ENCODE results near the gene MR1.
"Not testable (repeated sequence)": the region's sequence is repeated elsewhere in the genome, so short reads cannot be mapped to it uniquely, and the experiment has no call there.

Gene MR1

DNA sequence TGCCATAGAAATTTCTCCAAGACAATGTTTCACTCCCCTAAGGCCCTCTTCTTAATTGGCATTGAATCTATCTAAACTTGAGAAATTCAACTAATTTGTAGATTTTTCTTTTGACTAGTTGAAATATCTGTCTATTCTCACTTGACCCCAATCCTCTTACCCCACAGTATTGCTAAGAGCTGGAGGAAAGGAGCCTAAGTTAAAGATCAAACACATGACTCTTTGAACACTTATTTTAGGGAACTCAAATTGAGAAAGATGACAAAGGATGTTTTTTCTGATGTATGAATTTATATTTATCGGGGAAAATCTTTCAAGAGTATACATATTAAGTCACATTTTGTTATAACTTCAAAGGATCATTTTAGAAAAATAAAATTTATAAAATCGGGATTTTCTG, 3.6 kb downstream of the MR1 start:
- peak overlapping the region; percentile 75 for H3K27ac Mint-ChIP-seq (ENCODE audit: low read depth)
- DNase-seq (ENCODE audit: low spot score in 2 of 2) (no peak), ATAC-seq (replicated peaks; ENCODE audit: extremely low read depth, poor library complexity, severe bottlenecking) (no peak)
- H3K9me3 Mint-ChIP-seq = no peaks in the 10 kb centered on the region
- peak overlapping the region; percentile 8 for H3K4me3 Mint-ChIP-seq
- no peaks in the 10 kb centered on the region for H3K27me3 Mint-ChIP-seq
- peaks cover 78% of the 10 kb centered on the region for H3K4me1 Mint-ChIP-seq
- peaks cover 17% of the 10 kb centered on the region for H3K36me3 Mint-ChIP-seq (ENCODE audit: insufficient read depth)

DNA sequence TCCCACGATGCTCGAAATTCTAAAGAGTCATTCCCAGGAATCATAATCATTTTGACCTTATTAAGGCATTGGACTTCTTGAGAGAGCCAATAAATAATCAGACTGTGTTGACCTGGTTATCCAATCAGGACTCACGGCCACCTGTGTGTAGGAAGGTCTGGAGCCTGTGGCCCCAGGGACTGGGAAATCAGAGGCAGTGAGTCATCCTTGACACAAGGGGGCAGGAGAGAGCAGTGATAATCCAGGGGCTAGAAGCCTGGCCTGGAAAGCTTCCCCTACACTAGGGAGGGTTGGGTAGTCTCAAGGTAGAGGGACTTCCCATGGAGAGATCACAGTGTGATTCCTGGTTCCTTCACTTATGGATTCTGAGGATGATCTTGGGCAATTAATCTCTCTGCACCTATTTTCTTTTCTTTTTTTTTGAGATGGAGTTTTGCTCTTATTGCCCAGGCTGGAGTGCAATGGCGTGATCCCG, 4.7 kb downstream of the MR1 start:
- Mint-ChIP-seq H3K36me3 (ENCODE audit: insufficient read depth) (peaks cover 16% of the 10 kb centered on the region), H3K4me1 (peaks cover 76% of the 10 kb centered on the region), H3K27ac (ENCODE audit: low read depth) (peak overlapping the region; percentile 75), H3K4me3 (no peak overlapping the region), H3K9me3 (no peaks in the 10 kb centered on the region), H3K27me3 (no peaks in the 10 kb centered on the region)
- peak; percentile 29 for ATAC-seq (replicated peaks; ENCODE audit: extremely low read depth, poor library complexity, severe bottlenecking)
- DNase-seq (ENCODE audit: low spot score in 2 of 2) = peak; percentile 49 to 55

DNA sequence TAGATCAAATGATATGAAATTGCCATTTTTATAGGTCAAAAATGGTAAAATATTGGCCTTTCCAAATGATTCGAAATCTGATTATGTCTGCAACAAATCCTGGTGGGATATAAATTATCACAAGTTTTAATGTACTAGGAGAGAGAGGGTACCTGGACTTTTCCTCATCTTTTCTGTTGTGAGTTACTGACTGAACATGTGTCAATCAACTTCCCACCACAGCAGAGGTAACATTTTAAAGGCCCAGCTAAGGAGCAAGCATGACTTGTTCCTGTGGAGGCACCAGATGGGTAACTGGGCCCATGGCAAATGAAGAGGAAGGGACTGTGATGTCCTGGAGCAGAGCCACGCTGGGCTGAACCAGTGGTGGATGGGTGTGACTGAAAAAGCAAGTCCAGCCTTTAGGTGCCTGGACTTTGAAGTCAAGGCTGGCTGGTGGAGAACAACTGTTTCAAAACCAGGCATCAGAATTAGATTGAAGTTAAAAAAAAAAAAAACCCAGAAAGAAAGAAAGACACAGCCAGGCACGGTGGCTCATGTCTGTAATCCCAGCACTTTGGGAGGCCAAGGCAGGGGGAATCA, 6.6 kb downstream of the MR1 start:
- ATAC-seq (replicated peaks; ENCODE audit: extremely low read depth, poor library complexity, severe bottlenecking) (no peak), DNase-seq (ENCODE audit: low spot score in 2 of 2) (no peak)
- peak overlapping the region; percentile 36 for H3K27ac Mint-ChIP-seq (ENCODE audit: low read depth)
- H3K4me3 Mint-ChIP-seq = no peak overlapping the region
- peaks cover 20% of the 10 kb centered on the region for H3K36me3 Mint-ChIP-seq (ENCODE audit: insufficient read depth)
- no peaks in the 10 kb centered on the region for H3K27me3 Mint-ChIP-seq
- H3K9me3 Mint-ChIP-seq = no peaks in the 10 kb centered on the region
- peaks cover 73% of the 10 kb centered on the region for H3K4me1 Mint-ChIP-seq

DNA sequence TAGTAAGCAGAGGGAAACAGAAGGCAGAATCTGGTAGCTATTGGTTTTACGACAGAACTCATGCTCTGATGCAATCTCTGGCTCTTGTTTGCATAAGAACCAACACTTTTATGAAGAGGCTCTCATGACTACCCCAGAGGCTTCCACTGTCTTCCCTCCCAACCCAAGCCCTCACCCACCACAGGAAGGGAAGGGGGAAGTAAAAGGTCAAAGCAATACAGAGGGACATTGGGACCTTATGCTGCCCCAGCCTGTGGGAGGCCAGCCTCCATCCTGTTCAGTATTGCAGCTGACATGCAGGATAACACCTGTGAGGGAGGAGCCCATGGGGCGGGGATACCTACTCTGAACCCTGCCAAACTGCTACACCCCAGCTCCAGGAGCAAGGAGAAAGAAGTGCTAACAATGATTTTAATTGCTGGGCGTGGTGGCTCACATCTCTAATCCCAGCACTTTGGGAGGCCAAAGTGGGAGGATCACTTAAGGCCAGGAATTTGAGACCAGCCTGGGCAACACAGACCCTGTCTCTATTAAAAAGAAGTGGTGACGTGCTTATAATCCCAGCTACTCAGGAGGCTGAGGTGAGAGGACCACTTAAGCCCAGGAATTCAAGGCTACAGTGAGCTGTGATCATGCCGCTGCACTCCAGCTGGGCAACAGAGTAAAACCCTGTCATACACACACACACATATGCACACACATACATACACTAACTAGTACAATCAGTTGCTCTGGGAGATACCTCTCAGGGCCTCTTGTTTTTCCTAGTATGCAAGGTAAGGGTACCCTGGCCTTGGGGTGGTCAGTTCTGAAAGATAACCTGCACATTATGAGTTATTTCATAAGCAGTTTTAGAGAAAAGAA, 9.5 kb downstream of the MR1 start:
- peaks cover 24% of the 10 kb centered on the region for H3K36me3 Mint-ChIP-seq (ENCODE audit: insufficient read depth)
- peak overlapping the region; percentile 35 for H3K27ac Mint-ChIP-seq (ENCODE audit: low read depth)
- H3K4me3 Mint-ChIP-seq = no peak overlapping the region
- no peaks in the 10 kb centered on the region for H3K27me3 Mint-ChIP-seq
- DNase-seq (ENCODE audit: low spot score in 2 of 2) (no peak), ATAC-seq (replicated peaks; ENCODE audit: extremely low read depth, poor library complexity, severe bottlenecking) (no peak)
- peaks cover 50% of the 10 kb centered on the region for H3K4me1 Mint-ChIP-seq
- H3K9me3 Mint-ChIP-seq = no peaks in the 10 kb centered on the region

DNA sequence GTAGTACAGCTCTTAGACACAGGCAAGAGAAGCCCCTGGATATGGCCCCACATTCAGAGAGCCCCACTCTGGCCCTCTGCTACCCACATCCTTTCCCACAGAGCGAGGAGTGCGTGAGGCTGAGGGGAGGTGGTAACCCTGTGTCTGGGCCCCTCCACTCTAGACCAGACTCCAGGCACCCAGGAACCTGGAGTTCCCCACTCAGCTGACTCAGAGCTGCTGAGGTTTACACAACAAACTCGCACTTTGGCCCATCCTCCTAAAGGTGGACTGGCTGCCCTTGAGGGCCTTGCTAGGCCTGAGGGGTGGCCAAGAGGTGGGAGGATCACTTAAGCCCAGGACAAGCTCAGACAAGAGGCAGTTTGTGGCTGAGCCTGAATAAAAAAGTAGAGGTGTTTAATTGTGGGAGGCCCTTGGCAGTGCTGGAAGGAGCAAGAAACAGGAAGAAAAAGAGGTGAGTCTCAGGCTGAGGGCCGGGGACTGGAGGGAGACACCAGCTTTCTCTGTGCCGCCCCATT, 10.7 kb downstream of the MR1 start:
- Mint-ChIP-seq H3K4me1 (peaks cover 50% of the 10 kb centered on the region), H3K9me3 (no peaks in the 10 kb centered on the region), H3K27me3 (no peaks in the 10 kb centered on the region), H3K4me3 (no peak overlapping the region), H3K27ac (ENCODE audit: low read depth) (peak overlapping the region; percentile 82), H3K36me3 (ENCODE audit: insufficient read depth) (peaks cover 22% of the 10 kb centered on the region)
- DNase-seq (ENCODE audit: low spot score in 2 of 2) = peak in 1 of 2 donors; percentile 35
- peak; percentile 92 for ATAC-seq (replicated peaks; ENCODE audit: extremely low read depth, poor library complexity, severe bottlenecking)

DNA sequence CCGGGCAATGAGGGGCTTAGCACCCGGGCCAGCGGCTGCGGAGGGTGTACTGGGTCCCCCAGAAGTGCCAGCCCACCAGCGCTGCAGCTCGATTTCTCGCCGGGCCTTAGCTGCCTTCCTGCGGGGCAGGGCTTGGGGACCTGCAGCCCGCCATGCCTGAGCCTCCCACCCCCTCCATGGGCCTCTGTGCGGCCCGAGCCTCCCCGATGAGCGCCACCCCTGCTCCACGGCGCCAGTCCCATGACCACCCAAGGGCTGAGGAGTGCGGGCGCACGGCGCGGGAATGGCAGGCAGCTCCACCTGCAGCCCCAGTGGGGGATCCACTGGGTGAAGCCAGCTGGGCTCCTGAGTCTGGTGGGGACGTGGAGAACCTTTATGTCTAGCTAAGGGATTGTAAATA, 12.2 kb downstream of the MR1 start:
- Mint-ChIP-seq H3K36me3 (ENCODE audit: insufficient read depth) (peaks cover 25% of the 10 kb centered on the region), H3K4me1 (peaks cover 43% of the 10 kb centered on the region)
- H3K4me3 Mint-ChIP-seq; H3K27me3 Mint-ChIP-seq; ATAC-seq (replicated peaks; ENCODE audit: extremely low read depth, poor library complexity, severe bottlenecking); DNase-seq (ENCODE audit: low spot score in 2 of 2); H3K9me3 Mint-ChIP-seq; H3K27ac Mint-ChIP-seq (ENCODE audit: low read depth): not testable (repeated sequence)

DNA sequence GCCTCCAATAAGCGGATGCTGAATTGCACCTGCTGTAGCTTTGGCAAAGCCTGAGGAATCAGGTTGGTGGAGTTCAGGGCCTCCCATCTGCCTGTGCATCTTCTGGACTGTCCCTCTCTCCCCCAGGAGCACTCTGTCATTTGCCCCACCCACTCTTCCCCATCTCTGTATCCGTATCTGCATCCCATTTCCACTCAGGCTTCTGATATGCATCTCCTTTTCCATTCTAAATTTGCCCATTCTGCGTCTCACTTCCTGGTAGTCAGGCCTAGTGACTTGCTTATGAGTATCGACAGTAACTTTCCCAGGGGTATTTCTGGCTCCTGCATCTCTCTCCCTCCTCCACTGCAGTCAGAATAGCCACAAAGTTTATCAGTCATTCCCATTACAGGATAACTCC, 15.6 kb downstream of the MR1 start:
- ATAC-seq (replicated peaks; ENCODE audit: extremely low read depth, poor library complexity, severe bottlenecking) = no peak
- no peaks in the 10 kb centered on the region for H3K27me3 Mint-ChIP-seq
- peak overlapping the region; percentile 25 for H3K27ac Mint-ChIP-seq (ENCODE audit: low read depth)
- DNase-seq (ENCODE audit: low spot score in 2 of 2) = no peak
- peaks cover 21% of the 10 kb centered on the region for H3K36me3 Mint-ChIP-seq (ENCODE audit: insufficient read depth)
- peaks cover 20% of the 10 kb centered on the region for H3K4me1 Mint-ChIP-seq
- H3K9me3 Mint-ChIP-seq = no peaks in the 10 kb centered on the region
- H3K4me3 Mint-ChIP-seq = no peak overlapping the region

DNA sequence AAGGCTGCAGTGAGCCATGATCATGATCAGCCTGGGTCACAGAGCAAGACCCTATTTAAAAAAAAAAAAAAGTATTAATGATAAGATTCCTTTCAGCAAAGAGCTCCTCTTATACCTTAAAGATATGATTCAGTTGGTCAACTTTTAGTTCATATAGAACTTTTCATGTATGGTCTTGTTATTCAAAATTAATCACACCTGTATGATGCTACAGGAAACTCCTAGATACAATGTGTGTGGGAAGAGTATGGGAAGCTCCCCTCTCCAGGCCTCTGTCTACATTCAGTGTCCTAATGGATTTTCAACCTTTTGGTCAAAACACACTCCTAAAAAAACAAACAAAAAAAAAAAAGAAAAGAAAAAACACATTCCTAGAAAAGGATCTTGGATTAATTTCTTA, 17.1 kb downstream of the MR1 start:
- H3K36me3 Mint-ChIP-seq (ENCODE audit: insufficient read depth) = peaks cover 23% of the 10 kb centered on the region
- peak overlapping the region; percentile 50 for H3K27ac Mint-ChIP-seq (ENCODE audit: low read depth)
- ATAC-seq (replicated peaks; ENCODE audit: extremely low read depth, poor library complexity, severe bottlenecking) (no peak), DNase-seq (ENCODE audit: low spot score in 2 of 2) (no peak)
- no peak overlapping the region for H3K4me3 Mint-ChIP-seq
- H3K9me3 Mint-ChIP-seq = no peaks in the 10 kb centered on the region
- peaks cover 12% of the 10 kb centered on the region for H3K4me1 Mint-ChIP-seq
- no peaks in the 10 kb centered on the region for H3K27me3 Mint-ChIP-seq

DNA sequence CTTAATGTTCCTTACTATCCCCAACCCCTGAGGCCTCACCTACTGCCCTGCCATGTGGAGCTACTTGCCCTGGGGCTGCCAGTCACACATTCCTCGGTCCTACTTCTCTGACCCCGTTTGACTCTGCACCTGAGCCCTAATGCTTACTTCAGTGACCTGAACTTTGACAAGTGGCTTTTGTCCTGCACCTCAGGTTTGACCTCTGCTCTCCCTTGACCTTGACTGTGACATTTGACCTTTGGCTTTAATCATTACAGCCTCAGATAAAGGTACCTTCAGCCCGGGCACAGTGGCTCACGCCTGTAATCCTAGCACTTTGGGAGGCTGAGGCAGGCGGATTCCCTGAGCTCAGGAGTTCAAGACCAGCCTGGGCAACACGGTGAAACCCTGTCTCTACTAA, 22.8 kb downstream of the MR1 start:
- Mint-ChIP-seq H3K36me3 (ENCODE audit: insufficient read depth) (peaks cover 25% of the 10 kb centered on the region), H3K4me3 (no peak overlapping the region), H3K27me3 (no peaks in the 10 kb centered on the region)

DNA sequence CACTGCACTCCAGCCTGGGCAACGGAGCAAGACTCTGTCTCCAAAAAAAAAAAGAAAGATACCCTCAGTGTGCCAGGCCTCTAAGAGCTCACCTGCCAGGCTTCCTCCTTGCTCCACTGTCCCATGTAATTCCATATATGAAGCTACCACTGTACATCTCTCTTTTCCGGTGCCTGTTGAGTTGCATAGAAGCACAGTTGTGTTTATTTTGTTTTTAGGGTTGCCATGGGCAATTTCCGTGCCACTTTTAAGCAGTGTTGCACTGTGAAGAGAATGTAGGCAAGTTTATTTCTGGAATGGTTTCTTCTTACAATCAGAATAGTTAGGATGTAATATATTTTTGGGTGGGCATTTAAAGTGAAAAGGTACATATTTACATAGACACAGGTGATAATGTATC, 23.3 kb downstream of the MR1 start:
- Mint-ChIP-seq H3K4me3 (no peak overlapping the region), H3K36me3 (ENCODE audit: insufficient read depth) (peaks cover 25% of the 10 kb centered on the region)
- ATAC-seq (replicated peaks; ENCODE audit: extremely low read depth, poor library complexity, severe bottlenecking) = no peak

More for the DNA sequence above, 22.8 kb downstream of the MR1 start:
- Mint-ChIP-seq H3K9me3 (peaks cover 10% of the 10 kb centered on the region), H3K4me1 (peaks cover 14% of the 10 kb centered on the region), H3K27ac (ENCODE audit: low read depth) (no peak overlapping the region)
- DNase-seq (ENCODE audit: low spot score in 2 of 2) (no peak), ATAC-seq (replicated peaks; ENCODE audit: extremely low read depth, poor library complexity, severe bottlenecking) (no peak)

DNA sequence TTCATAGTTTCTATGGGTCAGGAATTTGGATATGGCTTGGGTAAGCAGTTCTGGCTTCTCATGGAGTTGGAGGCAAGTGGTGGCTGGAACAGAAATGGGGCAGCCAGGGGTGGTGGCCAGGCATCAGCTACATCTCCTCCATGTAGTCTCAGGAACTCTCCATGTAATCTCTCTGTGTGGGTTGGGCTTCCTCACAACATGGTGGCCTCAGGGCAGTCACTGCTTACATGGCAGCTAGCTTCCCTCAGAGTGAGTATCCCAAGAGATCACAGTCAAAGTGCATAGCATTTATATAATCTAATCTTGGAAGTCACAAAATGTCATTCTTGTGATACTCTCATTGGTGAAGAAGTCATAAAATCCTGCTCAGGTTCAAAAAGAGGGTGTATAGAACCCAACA, 25.7 kb downstream of the MR1 start:
- H3K27ac Mint-ChIP-seq (ENCODE audit: low read depth) = no peak overlapping the region
- H3K4me3 Mint-ChIP-seq = no peak overlapping the region
- H3K36me3 Mint-ChIP-seq (ENCODE audit: insufficient read depth) = peaks cover 20% of the 10 kb centered on the region
- H3K4me1 Mint-ChIP-seq = peaks cover 32% of the 10 kb centered on the region
- H3K9me3 Mint-ChIP-seq = peaks cover 10% of the 10 kb centered on the region
- no peak for DNase-seq (ENCODE audit: low spot score in 2 of 2)
- no peaks in the 10 kb centered on the region for H3K27me3 Mint-ChIP-seq
- no peak for ATAC-seq (replicated peaks; ENCODE audit: extremely low read depth, poor library complexity, severe bottlenecking)

More for the DNA sequence above, 23.3 kb downstream of the MR1 start:
- no peak overlapping the region for H3K27ac Mint-ChIP-seq (ENCODE audit: low read depth)
- DNase-seq (ENCODE audit: low spot score in 2 of 2) = no peak
- H3K27me3 Mint-ChIP-seq = no peaks in the 10 kb centered on the region
- H3K9me3 Mint-ChIP-seq = peaks cover 10% of the 10 kb centered on the region
- H3K4me1 Mint-ChIP-seq = peaks cover 19% of the 10 kb centered on the region

DNA sequence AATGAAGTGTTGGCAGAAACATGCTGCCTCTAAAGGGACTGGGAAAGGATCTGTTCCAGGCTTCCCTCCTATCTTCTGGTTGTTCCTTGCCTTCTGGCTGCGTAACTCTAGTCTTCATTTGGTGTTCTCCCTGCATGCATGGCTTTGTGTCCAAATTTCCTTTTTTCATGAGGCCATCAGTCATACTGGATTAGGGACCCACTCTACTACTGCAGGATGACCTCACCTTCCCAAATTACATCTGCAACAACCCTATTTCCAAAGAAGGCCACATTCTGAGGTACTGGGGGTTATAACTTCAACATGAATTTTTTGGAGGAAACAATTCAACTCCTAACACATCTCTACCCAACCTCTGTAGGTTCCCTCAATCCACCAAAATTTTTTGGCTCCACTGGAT, 26.3 kb downstream of the MR1 start:
- peaks cover 10% of the 10 kb centered on the region for H3K9me3 Mint-ChIP-seq
- no peaks in the 10 kb centered on the region for H3K27me3 Mint-ChIP-seq
- H3K27ac Mint-ChIP-seq (ENCODE audit: low read depth) = no peak overlapping the region
- ATAC-seq (replicated peaks; ENCODE audit: extremely low read depth, poor library complexity, severe bottlenecking) (no peak), DNase-seq (ENCODE audit: low spot score in 2 of 2) (no peak)
- peaks cover 32% of the 10 kb centered on the region for H3K4me1 Mint-ChIP-seq
- peaks cover 20% of the 10 kb centered on the region for H3K36me3 Mint-ChIP-seq (ENCODE audit: insufficient read depth)
- no peak overlapping the region for H3K4me3 Mint-ChIP-seq

DNA sequence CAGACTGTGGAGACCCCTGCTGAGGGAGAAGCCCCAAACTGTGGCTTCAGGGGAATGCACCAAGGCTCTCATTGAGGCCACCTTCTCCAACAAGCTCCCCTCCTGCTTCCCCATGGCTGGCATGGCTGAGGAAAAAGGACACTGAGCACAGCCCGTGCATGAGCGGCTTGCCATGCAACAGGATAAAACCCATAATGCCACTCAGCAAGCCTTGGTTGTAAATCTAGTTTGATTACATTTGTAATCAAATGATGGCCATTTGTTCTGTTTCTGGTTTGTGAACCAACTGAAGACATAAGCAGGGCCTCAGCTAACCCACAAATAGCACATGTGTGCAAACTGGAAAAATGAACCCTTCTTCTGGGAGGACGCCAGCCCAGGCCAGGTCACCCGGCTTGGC, 27.2 kb downstream of the MR1 start:
- Mint-ChIP-seq H3K36me3 (ENCODE audit: insufficient read depth) (peaks cover 13% of the 10 kb centered on the region), H3K4me1 (peaks cover 32% of the 10 kb centered on the region), H3K9me3 (peaks cover 10% of the 10 kb centered on the region)
- H3K27me3 Mint-ChIP-seq; H3K4me3 Mint-ChIP-seq; H3K27ac Mint-ChIP-seq (ENCODE audit: low read depth); ATAC-seq (replicated peaks; ENCODE audit: extremely low read depth, poor library complexity, severe bottlenecking); DNase-seq (ENCODE audit: low spot score in 2 of 2): not testable (repeated sequence)
